Measurements from ENCODE around the gene THOC2. TPM values are rescaled to one million over a fixed set of nuclear protein-coding genes. Genes with fewer than 3 reads are reported as not detected.

The THOC2 gene
- total and polyA plus RNA-seq, 2 of the 8 experiments (the other 6 are each of a cell fraction or from before 2014, with no cell fraction given) = 32.7 to 68.8 TPM

GRCh38 chrX:123685232-123685631 lies 47.6 kb downstream of the THOC2 start (continued):
- TF ChIP-seq CHD7 (IDR thresholded peaks at IDR 0.05; ENCODE audit: insufficient replicate concordance, low read length) (no peak), SP4 (IDR thresholded peaks at IDR 0.05; ENCODE audit: low read length) (no peak), SAP30 (IDR thresholded peaks at IDR 0.05; ENCODE audit: insufficient read depth, insufficient replicate concordance, low read length) (no peak), USF2 (IDR thresholded peaks at IDR 0.05; ENCODE audit: low read length) (no peak), RXRA (IDR thresholded peaks at IDR 0.05; ENCODE audit: insufficient read depth, low read depth, low read length) (no peak)
